ENCODE measurements around the gene G2E3.

- TF ChIP-seq POLR2A (IDR thresholded peaks at IDR 0.05; ENCODE audit: low read depth, low read length) (no peak), TAF1 (IDR thresholded peaks at IDR 0.05; ENCODE audit: low read depth, low read length) (no peak), POU2F2 (IDR thresholded peaks at IDR 0.05; ENCODE audit: low read depth, low read length) (no peak)
Measured at GRCh38 chr14:30603402-30603801, 44.4 kb downstream of the G2E3 start.
